LHCN-M2 (cell line): Measurements from ENCODE around the gene MTG1. TPM values are rescaled to one million over a fixed set of nuclear protein-coding genes. Genes with fewer than 3 reads are reported as not detected.
"Not testable (repeated sequence)": the region's sequence is repeated elsewhere in the genome, so short reads cannot be mapped to it uniquely, and the experiment has no call there.

Experiments used
- DNase-seq: peaks from one replicate; pipeline ENCODE4 v3.0.0-alpha.2; 2012; ENCODE audit warnings: low read depth
- total RNA-seq: library from RNA; depleted of rRNA; stranded (reverse); fragments of >200 nt; gene quantifications from 2 replicates; pipeline ENCODE4 v1.2.3, GENCODE V29; 2014

MTG1 gene
- total RNA-seq, 1 experiment from 2014 or later = 28.5 TPM

DNA sequence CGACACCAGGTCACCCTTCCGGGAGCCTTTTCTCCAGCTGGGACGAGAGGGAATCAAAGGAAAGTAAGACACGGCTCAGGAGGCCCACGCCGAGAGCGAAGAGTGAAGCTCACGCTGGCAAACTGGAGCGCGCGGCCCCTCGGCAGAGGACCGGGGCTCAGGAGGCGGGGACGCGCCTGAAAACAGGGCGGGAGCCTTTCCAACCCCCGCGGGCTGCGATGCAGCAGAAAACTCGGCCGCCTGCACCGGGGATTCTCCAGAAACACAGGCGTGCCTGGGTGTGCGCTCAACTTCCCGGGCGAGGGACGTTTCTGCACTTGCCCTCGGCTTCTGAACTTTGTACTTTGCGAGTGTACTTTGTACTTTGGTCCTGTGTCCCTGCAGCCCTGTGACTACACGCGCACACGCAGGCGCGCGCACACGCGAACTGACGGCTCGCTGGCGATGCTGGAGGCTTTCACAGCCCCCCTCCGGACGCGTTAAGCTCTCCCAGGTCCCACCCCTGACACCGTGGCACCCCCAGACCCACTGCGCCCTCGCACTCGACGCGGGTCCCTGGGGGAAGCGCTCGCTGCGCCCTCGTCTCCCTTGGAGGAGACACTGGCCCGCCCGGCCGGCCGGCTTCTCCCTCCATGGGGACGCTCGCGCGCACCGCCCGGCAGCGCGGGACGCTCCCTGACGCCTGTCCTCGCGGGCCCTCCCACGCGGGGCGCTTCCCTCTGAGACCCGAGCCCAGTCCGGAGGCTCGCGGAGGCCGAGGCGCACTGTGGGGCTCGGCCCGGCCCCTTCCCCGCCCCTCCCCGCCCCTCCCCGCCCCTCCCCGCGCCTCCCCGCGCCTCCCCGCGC lies 15.5 kb upstream of the MTG1 start:
- peak; percentile 31 for DNase-seq

DNA sequence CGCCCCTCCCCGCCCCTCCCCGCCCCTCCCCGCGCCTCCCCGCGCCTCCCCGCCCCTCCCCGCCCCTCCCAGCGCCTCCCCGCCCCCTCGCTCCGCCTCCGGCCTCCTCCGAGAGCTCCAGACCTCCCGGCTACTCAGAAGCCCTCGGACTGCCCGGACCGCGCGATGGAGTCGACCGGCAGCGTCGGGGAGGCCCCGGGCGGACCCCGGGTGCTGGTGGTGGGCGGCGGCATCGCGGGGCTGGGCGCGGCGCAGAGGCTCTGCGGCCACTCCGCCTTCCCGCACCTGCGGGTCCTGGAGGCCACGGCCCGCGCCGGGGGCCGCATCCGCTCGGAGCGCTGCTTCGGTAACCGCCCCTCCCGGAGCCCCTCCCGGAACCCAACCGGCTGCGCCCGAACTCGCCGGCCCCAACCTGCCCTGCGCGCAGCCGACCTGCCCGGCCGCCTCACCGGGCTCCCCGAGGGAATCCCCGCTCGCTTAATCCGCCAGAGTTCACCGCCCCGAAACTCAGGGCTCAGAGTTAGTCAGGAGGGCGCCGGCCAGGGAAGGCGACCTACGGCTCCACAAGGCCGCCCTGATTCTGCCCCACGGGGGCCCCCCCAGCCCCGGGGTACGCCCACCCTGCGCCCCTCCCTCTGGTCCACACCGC lies 14.7 kb upstream of the MTG1 start, which contains the start of gene PAOX:
TSS of gene PAOX (plus strand) at position 111 of the 649 bp plus-strand sequence. CDS start at position 166, 55 bp downstream.
- peak; percentile 41 for DNase-seq

DNA sequence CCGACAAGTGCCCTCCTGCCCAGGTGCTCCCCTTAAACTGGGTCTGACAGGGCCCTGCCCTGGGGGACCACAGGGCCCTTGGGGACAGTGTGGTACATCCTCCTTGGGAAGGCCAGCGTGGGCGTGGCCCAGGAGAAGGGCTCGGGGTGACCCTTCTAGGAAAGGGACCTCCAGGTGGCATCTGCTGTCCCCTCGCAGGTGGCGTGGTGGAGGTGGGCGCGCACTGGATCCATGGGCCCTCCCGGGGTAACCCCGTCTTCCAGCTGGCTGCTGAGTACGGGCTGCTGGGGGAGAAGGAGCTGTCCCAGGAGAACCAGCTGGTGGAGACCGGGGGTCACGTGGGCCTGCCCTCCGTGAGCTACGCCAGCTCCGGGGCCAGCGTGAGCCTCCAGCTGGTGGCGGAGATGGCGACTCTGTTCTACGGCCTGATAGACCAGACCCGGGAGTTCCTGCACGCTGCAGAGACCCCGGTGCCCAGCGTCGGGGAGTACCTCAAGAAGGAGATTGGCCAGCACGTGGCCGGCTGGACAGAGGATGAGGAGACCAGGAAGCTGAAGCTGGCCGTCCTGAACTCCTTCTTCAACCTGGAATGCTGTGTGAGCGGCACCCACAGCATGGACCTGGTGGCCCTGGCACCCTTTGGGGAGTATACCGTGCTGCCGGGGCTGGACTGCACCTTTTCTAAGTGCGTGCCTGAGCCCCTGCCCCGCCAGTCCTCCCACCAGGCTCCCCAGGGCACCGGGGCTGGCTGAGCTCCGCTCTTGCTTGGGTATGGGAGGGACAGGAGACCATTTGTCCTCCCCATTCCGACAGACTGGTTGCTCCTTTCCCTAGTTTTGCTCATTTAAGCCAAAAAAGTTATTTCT lies 13.9 kb upstream of the MTG1 start:
- DNase-seq = no peak

DNA sequence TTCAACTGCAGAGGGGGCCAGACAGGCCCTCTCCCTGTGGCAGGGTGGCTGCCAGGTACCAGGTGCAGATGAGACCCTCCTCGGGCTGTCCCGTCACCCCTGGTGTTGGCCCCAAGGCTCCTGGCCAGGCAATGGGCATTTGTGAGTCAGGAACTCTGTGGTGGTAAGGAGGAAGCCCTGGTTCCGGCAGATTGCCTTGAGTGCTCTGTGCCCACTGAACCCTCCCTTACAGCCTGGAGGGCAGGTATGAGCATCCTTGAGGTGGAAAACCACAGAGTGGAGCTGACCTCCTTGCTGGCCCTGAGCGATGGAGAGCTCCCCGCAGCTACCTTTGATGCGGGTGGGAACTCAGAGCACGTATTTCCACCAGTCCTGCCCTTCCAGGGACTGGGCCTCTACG lies 12.9 kb upstream of the MTG1 start:
- no peak for DNase-seq

DNA sequence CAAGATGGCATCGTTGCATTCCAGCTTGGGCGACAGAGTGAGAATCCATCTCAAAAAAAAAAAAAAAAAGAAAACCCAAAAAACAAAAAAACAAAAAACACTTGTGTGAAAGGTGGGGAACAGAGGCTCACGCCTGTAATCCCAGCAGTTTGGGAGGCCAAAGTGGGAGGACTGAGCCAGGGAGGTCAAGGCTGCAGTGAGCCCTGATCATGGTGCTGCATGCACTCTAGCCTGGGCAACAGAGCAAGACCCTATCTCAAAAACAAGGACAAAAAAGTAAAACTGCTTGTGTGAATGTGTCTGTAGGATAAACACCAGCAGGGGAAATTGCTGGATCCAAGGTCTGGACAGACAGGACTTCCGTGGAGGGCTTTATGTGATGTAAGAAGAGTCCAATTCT lies 10.4 kb upstream of the MTG1 start:
- no peak for DNase-seq

DNA sequence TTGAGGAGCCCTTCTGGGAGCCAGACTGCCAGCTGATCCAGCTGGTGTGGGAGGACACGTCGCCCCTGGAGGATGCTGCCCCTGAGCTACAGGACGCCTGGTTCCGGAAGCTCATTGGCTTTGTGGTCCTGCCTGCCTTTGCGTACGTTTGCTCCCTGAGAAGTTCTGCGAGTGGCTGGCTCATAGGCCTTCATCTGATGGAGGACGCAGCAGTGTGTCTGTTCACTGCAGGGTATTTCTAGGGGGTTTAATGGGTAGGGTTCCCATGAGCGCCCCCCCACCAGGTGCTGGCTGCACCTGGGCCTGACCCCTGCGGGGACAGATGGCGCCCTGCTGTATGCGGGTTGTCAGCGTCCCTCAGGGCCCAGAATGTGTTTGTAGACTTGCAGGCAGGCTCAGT lies 9.9 kb upstream of the MTG1 start:
- DNase-seq = no peak

DNA sequence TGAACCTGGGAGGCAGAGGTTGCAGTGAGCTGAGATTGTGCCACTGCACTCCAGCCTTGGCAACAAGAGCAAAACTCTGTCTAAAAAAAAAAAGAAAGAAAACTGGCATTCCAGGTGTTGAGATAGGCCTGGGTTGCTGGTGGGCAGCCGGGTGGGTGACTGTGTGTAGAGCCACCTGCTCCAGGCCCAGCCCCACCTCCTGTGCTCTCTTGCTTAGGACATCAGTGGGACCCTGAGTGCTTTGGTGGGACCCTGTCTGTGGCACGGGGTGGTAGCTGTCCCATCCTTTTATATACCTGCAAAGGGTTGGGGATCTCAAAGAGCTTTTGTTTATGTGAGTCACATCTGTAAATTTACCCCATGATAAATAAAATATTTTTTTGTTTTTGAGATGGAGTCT lies 8.7 kb upstream of the MTG1 start:
- DNase-seq = no peak

DNA sequence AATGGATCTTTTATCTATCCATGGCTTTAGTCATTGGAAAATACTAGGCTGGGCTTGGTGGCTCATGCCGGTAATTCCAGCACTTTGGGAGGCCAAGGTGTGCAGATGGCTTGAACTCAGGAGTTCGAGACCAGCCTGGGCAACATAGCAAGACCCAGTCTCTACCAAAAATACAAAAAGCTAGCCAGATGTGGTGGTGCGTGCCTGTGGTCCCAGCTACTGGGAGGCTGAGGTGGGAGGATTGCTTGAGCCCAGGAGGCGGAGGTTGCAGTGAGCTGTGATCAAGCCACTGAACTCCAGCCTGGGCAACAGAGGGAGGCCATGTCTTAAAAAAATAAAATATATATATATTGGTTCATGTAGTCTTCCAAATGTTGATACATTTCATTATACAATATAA lies 7.0 kb upstream of the MTG1 start:
- DNase-seq = not testable (repeated sequence)

DNA sequence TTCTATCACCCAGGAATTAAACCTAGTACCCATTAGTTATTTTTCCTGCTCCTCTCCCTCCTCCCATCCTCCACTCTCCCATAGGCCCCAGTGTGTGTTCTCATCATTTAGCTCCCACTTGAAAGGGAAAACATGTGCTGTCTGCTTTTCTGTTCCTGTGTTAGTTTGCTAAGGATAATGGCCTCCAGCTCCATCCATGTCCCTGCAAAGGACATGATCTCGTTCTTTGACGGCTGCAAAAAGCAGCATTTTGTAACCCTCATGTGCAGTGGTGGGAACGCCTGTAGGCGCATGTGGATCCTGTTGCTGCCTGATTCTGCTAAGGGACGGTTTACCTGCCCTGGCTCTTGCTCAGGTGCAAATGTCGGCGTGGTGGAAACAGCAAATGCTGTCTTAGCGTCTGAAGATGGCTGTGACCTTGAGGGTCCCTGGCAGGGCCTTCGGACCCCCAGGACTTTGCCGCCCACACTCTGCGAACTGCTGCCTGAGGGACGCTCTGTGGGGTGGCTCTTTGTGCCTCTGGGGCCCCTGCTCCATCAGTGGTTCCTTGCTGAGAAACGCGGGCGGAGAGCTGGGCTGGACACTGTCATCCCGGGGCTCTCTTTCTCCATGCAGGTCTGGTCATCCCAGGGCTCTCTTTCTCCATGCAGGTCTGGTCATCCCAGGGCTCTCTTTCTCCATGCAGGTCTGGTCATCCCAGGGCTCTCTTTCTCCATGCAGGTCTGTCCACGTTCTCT lies 5.6 kb upstream of the MTG1 start:
- DNase-seq = no peak

DNA sequence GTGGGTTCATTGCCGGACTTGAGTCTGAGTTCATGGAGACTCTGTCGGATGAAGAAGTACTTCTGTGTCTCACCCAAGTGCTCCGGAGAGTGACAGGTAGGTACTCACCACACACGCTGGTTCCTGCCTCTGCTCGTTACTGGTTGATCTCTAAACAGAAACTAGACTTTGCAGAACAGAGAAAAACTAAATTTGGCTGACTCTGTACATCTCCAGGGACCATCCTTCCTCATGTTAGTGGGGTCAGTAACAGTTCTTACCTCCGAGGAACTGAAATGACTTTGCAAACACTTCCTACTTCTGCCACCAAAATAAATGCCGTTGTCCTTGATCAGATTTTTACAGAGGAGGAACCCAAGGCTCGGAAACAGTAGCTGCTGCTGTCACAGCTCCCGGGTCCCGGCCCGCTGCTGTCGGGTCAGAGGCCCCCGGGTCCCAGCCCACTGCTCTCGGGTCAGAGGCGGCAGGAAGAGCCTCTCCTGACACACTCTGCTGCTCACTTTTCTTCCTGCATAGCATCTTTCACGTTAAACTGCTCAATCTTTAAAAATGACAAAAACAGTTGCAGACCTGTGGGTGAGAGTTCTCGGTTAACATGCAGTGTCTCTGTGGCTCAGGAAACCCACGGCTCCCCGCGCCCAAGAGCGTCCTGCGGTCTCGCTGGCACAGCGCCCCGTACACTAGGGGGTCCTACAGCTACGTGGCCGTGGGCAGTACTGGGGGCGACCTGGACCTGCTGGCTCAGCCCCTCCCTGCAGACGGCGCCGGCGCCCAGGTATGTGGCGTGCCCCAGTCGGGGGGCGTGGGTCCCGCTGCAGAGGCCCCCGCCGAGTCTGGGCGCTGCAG lies 4.8 kb upstream of the MTG1 start:
- no peak for DNase-seq

DNA sequence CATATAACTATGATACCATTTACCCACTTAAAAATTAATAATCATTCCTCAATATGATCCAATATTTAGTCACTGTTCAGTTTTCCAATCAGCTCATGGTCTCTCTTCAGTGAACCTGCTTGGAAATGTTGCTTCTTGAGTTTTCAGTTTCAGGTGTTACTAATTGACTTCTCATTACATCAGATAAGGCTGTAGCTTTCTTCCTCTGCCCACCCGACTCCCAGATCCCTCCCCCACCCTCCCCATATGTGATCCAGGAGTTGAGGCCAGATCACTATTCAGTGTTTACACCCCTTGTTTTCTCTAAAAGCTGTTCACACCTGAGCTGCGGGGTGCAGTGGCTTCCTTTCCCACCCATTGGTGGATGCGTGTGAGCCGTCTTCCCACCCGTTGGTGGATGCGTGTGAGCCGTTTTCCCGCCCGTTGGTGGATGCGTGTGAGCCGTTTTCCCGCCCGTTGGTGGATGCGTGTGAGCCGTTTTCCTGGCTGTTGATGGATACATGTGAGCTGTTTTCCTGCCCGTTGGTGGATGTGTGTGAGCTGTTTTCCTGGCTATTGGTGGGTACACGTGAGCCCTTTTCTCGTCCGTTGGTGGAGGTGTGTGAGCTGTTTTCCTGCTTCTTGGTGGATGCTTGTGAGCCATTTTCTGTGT lies 3.2 kb upstream of the MTG1 start:
- DNase-seq = no peak

DNA sequence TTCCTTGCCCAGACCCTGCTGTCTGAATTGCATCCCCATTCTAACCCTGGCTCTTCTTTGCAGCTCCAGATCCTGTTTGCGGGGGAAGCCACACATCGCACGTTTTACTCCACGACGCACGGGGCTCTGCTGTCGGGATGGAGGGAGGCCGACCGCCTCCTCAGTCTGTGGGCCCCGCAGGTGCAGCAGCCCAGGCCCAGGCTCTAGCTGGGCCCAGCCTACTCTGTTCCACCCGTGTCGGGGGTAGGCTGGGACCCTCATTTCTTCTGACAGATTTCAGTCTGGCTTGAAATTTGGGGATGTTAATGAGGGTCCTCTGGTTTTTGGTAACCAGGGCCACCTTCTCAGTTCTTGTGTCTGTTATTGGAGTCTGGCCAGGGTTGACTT lies 2.7 kb upstream of the MTG1 start:
- no peak for DNase-seq

DNA sequence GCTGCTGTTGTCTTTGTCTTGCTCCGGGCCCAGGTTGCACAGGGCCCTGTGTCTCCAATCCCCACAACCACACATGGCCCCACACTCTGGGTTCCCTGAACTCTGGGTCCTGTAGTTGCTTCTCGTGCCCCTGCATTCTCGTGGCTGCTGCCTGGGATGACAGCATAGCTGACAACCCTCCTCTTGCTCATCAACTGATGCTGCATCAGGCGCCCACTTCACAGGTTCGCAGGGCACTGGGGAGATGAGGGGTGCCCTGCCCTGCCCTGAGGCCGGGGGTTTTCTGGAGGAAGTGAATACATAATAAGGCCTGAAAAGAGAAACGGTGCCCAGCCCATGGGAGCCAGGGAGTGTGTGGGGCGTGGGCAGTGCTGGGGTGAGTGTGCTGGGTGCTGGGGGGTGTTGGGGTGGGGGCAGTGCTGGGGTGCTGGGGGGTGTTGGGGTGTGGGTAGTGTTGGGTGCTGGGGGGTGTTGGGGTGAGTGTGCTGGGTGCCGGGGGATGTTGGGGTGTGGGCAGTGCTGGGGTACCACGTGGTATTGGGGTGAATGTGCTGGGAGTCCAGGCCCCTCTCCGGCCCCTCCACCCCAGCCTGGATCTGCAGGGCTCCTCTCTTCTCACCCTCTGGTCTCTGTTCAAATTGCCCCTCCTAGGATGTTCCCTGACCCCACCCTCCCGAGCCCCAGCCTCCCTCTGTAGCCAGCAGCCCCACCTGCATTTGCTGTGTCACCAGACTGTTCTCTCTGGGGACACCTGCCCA lies 2.0 kb upstream of the MTG1 start:
- DNase-seq = no peak

DNA sequence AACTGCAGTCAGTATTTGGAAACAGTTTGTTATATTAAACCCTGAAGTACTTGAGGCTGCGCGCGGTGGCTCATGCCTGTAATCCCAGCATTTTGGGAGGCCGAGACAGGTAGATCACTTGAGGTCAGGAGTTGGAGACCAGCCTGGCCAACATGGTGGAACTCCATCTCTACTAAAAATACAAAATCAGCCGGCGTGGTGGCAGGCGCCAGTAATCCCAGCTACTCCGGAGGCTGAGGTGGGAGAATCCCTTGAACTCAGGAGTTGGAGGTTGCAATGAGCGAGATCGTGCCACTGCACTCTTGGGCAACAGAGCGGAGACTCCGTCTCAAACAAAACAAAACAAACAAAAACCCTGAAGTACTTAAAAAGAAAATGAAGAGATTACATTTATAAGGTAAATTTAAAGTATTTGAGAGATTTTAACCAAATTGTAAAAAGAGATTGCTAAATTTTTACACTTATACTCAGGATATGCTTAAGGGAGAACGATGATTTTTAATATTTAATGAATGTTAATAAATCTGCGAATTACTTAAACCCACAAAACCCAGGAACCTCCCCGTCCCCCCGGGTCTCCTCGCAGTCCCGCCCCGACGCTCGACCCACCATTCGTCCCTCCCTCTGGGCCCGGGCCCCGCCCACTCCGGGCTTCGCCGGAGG lies 425 bp upstream of the MTG1 start:
- DNase-seq = no peak

DNA sequence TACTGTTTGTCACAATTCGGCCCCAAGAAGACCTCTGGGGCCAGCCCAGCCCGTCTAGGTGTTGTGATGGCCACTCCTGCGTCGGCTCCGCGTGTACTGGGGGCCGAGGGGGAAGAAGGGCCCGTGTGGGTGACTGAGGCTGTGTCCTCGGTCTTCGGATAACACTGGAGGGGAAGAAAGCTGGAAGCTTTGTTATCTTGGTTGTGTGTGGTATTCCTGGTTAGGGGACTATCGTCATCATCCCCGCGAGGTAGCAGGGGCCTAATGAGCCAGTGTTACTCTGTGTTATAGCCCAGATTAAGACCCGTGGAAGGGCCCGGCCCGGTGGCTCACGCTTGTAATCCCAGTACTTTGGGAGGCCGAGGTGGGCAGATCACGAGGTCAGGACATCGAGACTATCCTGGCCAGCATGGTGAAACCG lies 854 bp downstream of the MTG1 start:
- DNase-seq = no peak

DNA sequence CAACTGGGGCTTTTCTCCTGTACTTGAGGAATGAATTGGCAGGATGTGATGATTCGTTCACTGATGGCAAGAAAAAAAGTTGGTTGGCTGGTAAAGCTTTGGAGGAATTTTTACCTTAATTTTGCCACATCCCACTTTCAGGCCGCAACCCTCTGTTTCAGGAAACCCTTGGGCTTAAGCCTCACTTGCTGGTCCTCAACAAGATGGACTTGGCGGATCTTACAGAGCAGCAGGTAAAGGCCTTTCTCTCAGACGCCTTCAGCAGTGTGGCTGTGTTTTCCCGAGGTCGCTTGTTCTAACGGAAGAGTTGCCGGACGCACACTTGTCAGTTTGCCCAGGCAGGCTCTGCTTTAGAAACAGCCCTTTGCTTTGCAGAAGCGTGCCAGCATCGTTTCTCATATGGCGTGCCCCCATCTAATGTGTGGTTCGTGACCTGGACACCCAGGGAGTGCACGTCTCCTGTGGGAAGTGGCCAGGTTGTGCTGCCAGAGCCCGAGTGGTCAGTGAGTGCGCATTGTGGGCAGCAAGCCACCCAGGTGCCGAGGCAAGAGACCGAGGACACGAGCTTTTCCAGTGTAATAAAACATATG lies 2.2 kb downstream of the MTG1 start:
- no peak for DNase-seq

DNA sequence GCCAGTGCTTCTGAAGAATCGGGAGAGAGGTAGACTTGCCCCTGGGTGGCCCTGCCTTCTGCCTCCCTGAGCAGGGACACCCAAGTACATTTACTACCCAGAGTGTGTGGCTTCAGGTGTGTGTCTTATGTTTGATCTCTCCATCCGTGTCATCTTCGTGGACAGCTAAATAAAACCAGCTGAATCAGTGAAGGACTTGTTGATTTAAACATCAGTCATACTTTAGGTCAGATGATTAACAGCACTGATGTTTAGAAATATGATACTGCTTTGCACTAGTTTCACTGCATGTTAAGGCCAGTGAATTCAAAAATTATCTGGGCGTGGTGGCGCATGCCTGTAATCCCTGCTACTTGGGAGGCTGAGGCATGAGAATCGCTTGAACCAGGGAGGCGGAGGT lies 4.0 kb downstream of the MTG1 start:
- peak; percentile 37 for DNase-seq

DNA sequence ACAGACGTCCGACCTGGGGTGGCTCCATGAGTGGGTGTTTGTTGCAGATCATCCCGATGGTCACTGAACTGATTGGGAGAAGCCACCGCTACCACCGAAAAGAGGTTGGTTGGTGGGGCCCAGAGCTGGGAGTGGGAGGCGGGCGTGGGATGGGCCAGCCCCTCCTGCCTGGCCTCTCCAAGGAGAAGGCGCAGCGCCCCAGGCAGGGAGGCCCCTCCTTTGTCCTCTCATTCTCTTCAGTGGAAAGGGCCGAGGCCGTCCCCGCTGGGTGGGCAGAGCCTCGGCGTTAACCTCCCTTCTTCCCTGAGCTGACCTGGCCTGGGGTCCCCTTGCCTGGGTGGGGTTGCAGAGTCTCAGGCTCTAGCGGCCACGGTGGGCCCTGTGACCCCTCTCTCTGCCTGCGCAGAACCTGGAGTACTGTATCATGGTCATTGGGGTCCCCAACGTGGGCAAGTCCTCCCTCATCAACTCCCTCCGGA lies 5.2 kb downstream of the MTG1 start:
- DNase-seq = no peak
